Tibial nerve (tissue), 4 donors: ENCODE measurements around the gene LRRN4CL. TPM values are rescaled to one million over a fixed set of nuclear protein-coding genes. Genes with fewer than 3 reads are reported as not detected.
A peak's percentile ranks its signal among the peaks of the same experiment; 100 is the strongest.

Source experiments
- DNase-seq, 2 donors: peaks; one replicate each; pipeline ENCODE4 v3.0.0-alpha.2; 2019; ENCODE audit warnings: low spot score in 2 of 2
- H3K27ac ChIP-seq, 4 donors: fragments of 200-600 bp; sonication (generic) in 3 of 4; one replicate each; pipeline ENCODE4 v1.5.1; 2017 to 2019; ENCODE audit warnings: mild to moderate bottlenecking in 1 of 4
- H3K27me3 ChIP-seq, 2 donors: fragments of 200-600 bp; sonication (generic) in 1 of 2; one replicate each; pipeline versions ENCODE4 v1.5.1 to v1.6.0; 2017 to 2019
- H3K36me3 ChIP-seq, 3 donors: fragments of 200-600 bp; sonication (generic); one replicate each; pipeline ENCODE4 v1.5.1; 2018 to 2019
- H3K4me1 ChIP-seq, 4 donors: fragments of 200-600 bp; sonication (generic) in 3 of 4; one replicate each; pipeline ENCODE4 v1.5.1; 2017 to 2019
- H3K4me3 ChIP-seq, 4 donors: fragments of 200-600 bp; sonication (generic) in 3 of 4; one replicate each; pipeline ENCODE4 v1.5.1; 2017 to 2019; ENCODE audit warnings: mild to moderate bottlenecking in 1 of 4, moderate library complexity in 1 of 4
- H3K9me3 ChIP-seq, 4 donors: fragments of 200-600 bp; sonication (generic) in 3 of 4; one replicate each; pipeline ENCODE4 v1.5.1; 2017 to 2019
- EP300 ChIP-seq, 2 donors: sonication (generic); formaldehyde crosslinking; IDR thresholded peaks; one replicate each; pipeline ENCODE4 v1.6.1; 2017; ENCODE audit warnings: antibody characterized with exemption in 2 of 2, mild to moderate bottlenecking in 1 of 2
- POLR2A ChIP-seq, 2 donors: fragments of 450-650 bp; IDR thresholded peaks; one replicate each; pipeline ENCODE4 v1.6.1; 2017; ENCODE audit warnings: antibody characterized with exemption in 2 of 2, mild to moderate bottlenecking in 2 of 2, moderate library complexity in 2 of 2
- WGBS, 2 donors: methylation state at CpG; one replicate each; pipeline ENCODE4 v1.1.5; 2018; 5-methylcytosine and 5-hydroxymethylcytosine counted together
- total RNA-seq, 4 donors: library from RNA; depleted of rRNA; stranded (reverse); fragments of >200 nt; gene quantifications; one replicate each; pipeline ENCODE4 v1.1.0, GENCODE V29; 2016
- TF ChIP-seq, protein P1 (sequence below), 5 experiments: fragments of 200-600 bp in 3 of 5; fragments of 450-650 bp in 2 of 5; sonication (generic) in 3 of 5; IDR thresholded peaks; one replicate each; pipeline ENCODE4 v1.5.1; 2016 to 2019; ENCODE audit warnings: antibody characterized with exemption in 5 of 5, mild to moderate bottlenecking in 3 of 5, moderate library complexity in 2 of 5

Gene LRRN4CL
- total RNA-seq, 4 donors from 2014 or later = 44.6 to 64.8 (median 48.4) TPM

DNA sequence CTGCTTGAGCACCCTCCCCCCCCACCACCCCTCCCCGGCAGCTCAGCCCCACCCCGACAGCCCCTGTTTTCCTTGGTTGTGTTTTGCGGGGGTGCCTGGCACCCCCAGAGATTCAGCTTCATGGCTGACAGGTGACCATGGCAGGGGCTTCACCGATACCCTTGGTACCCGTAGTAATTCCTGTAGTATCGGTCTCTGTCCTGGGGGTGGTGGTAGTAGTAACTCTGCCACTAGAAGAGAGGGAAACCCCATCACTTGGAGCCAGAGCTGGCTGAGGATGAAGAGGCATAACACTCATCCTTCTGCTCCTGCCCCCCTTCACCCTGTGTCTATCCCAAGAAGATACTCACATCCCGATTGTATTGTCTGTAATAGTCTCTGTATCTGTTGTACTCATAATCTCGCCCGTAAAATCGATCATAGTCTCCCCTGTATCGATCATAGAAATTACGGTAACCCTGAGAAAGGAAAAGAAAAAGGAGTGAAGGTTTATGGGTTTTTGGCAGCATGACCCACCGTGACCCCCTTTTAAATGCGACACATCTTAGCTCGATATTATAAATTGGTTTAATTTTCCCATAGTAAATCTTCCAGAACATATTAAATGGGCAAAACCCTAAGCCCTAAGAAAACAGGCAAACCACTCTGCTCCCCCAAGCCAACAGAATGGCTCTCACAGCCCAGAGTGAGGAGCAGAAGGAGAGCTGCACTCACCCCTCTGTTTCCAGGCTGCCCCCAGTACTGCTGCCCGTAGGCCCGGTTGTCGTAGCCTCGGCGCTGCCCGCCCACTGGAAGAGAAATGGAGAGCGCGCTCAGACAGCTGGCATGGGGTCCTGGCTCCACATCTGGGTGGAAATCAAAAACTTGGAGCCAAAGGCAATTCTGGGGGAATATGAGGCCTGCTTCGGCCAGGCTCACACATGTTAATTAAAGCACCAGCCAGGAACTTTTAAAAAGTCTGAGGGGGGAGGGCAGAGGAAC, 26.1 kb upstream of the LRRN4CL start:
- H3K9me3 ChIP-seq = no peaks in the 10 kb centered on the region
- DNase-seq = no peak
- WGBS, 2 donors = 90 to 91% methylated on average over 24 of the region's 24 CpGs
- TF ChIP-seq, protein P1, sequence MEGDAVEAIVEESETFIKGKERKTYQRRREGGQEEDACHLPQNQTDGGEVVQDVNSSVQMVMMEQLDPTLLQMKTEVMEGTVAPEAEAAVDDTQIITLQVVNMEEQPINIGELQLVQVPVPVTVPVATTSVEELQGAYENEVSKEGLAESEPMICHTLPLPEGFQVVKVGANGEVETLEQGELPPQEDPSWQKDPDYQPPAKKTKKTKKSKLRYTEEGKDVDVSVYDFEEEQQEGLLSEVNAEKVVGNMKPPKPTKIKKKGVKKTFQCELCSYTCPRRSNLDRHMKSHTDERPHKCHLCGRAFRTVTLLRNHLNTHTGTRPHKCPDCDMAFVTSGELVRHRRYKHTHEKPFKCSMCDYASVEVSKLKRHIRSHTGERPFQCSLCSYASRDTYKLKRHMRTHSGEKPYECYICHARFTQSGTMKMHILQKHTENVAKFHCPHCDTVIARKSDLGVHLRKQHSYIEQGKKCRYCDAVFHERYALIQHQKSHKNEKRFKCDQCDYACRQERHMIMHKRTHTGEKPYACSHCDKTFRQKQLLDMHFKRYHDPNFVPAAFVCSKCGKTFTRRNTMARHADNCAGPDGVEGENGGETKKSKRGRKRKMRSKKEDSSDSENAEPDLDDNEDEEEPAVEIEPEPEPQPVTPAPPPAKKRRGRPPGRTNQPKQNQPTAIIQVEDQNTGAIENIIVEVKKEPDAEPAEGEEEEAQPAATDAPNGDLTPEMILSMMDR (IDR thresholded peaks at IDR 0.05) = no peak
- H3K27ac ChIP-seq = no peak overlapping the region
- H3K4me1 ChIP-seq = peaks cover 0 to 31% (median 2%) of the 10 kb centered on the region in 4 donors
- no peak overlapping the region for H3K4me3 ChIP-seq
- H3K27me3 ChIP-seq = no peaks in the 10 kb centered on the region
- H3K36me3 ChIP-seq = peaks cover 23 to 100% (median 55%) of the 10 kb centered on the region in 3 donors

GRCh38 chr11:62713343-62713742, 24.0 kb upstream of the LRRN4CL start:
- H3K27ac ChIP-seq = no peak overlapping the region
- H3K9me3 ChIP-seq = no peaks in the 10 kb centered on the region
- no peaks in the 10 kb centered on the region for H3K27me3 ChIP-seq
- TF ChIP-seq, protein P1 (IDR thresholded peaks at IDR 0.05) = no peak
- no peak for TF ChIP-seq POLR2A (IDR thresholded peaks at IDR 0.05)
- TF ChIP-seq EP300 (IDR thresholded peaks at IDR 0.05) = no peak
- WGBS, 2 donors = 89 to 96% methylated on average over 2 of the region's 2 CpGs
- DNase-seq = no peak
- H3K4me1 ChIP-seq = peaks cover 0 to 30% (median 14%) of the 10 kb centered on the region in 4 donors
- H3K4me3 ChIP-seq = no peak overlapping the region
- H3K36me3 ChIP-seq = peaks cover 17 to 81% (median 37%) of the 10 kb centered on the region in 3 donors

- peaks cover 17 to 76% (median 36%) of the 10 kb centered on the region in 3 donors for H3K36me3 ChIP-seq
- H3K27ac ChIP-seq = no peak overlapping the region
Measured at GRCh38 chr11:62712861-62713260, 23.5 kb upstream of the LRRN4CL start.

GRCh38 chr11:62712276-62712812, 23.0 kb upstream of the LRRN4CL start:
- H3K4me3 ChIP-seq = no peak overlapping the region
- peaks cover 0 to 38% (median 16%) of the 10 kb centered on the region in 4 donors for H3K4me1 ChIP-seq
- no peak for TF ChIP-seq POLR2A (IDR thresholded peaks at IDR 0.05)
- no peak for TF ChIP-seq EP300 (IDR thresholded peaks at IDR 0.05)
- TF ChIP-seq, protein P1 (IDR thresholded peaks at IDR 0.05) = no peak
- peaks cover 14 to 71% (median 31%) of the 10 kb centered on the region in 3 donors for H3K36me3 ChIP-seq
- H3K27me3 ChIP-seq = no peaks in the 10 kb centered on the region
- H3K27ac ChIP-seq = no peak overlapping the region
- no peak for DNase-seq
- no peaks in the 10 kb centered on the region for H3K9me3 ChIP-seq
- WGBS, 2 donors = 70 to 74% methylated on average over 6 of the region's 6 CpGs

More at GRCh38 chr11:62712861-62713260, 23.5 kb upstream of the LRRN4CL start:
- H3K4me3 ChIP-seq = no peak overlapping the region
- TF ChIP-seq EP300 (IDR thresholded peaks at IDR 0.05) = no peak
- no peak for TF ChIP-seq POLR2A (IDR thresholded peaks at IDR 0.05)
- TF ChIP-seq, protein P1 (IDR thresholded peaks at IDR 0.05) = no peak
- H3K4me1 ChIP-seq = peaks cover 0 to 35% (median 15%) of the 10 kb centered on the region in 4 donors
- no peaks in the 10 kb centered on the region for H3K27me3 ChIP-seq
- DNase-seq = no peak
- WGBS, 2 donors = 63 to 66% methylated on average over 3 of the region's 3 CpGs
- H3K9me3 ChIP-seq = no peaks in the 10 kb centered on the region

DNA sequence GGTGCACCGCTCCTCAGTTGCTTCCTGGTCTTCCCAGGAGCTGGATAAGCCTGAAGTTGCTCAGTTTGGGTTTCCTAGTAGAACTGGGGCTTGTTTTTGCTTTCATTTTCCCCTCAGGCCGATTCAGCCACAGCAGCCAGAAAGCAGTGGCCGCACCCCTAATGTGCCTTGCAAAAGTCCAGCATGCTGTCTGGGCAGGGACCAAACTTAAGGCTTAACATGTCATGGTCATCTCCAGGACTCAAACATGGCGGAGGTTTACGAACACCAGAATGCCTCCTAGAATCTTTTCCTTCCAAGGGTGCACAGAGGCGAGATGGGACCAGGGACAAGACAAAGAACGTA, 20.6 kb upstream of the LRRN4CL start:
- H3K27ac ChIP-seq = peak overlapping the region; percentile 71 to 95 (median 92)
- no peak for TF ChIP-seq EP300 (IDR thresholded peaks at IDR 0.05)
- TF ChIP-seq, protein P1 (IDR thresholded peaks at IDR 0.05) = peak in 1 of 5 experiments; percentile 7
- no peak for DNase-seq
- H3K36me3 ChIP-seq = peaks cover 0 to 47% (median 9%) of the 10 kb centered on the region in 3 donors
- H3K4me3 ChIP-seq = peak overlapping the region; percentile 25 to 70 (median 58)
- no peaks in the 10 kb centered on the region for H3K27me3 ChIP-seq
- H3K9me3 ChIP-seq = no peaks in the 10 kb centered on the region
- 55 to 56% methylated on average over 6 to 7 of the region's 7 CpGs for WGBS, 2 donors
- H3K4me1 ChIP-seq = peaks cover 0 to 47% (median 31%) of the 10 kb centered on the region in 4 donors
